Thymus (tissue), 11 donors: Measurements from ENCODE around the gene DIAPH1. TPM values are rescaled to one million over a fixed set of nuclear protein-coding genes. Genes with fewer than 3 reads are reported as not detected.

ENCODE experiments used
- DNase-seq, 9 donors: peaks; one replicate each; pipeline ENCODE4 v3.0.0-alpha.2; 2013; ENCODE audit warnings: low spot score in 9 of 9, low read depth in 6 of 9, missing footprints in 1 of 9
- H3K27ac ChIP-seq, 2 donors: one replicate each; pipeline ENCODE4 v1.5.1; 2013; ENCODE audit warnings: control low read depth in 1 of 2, low read depth in 1 of 2, low read length in 1 of 2, mild to moderate bottlenecking in 1 of 2, moderate library complexity in 1 of 2
- H3K27me3 ChIP-seq, 2 donors: one replicate each; pipeline ENCODE4 v1.5.1; 2013; ENCODE audit warnings: low read length in 1 of 2; ENCODE audit not compliant: control insufficient read depth in 2 of 2, insufficient read depth in 1 of 2
- H3K36me3 ChIP-seq, 2 donors: one replicate each; pipeline ENCODE4 v1.5.1; 2013; ENCODE audit warnings: low read length in 1 of 2, mild to moderate bottlenecking in 1 of 2, moderate library complexity in 1 of 2; ENCODE audit not compliant: control insufficient read depth in 2 of 2, insufficient read depth in 2 of 2
- H3K4me1 ChIP-seq, 2 donors: one replicate each; pipeline ENCODE4 v1.5.1; 2013; ENCODE audit warnings: low read length in 2 of 2; ENCODE audit not compliant: control insufficient read depth in 2 of 2, insufficient read depth in 2 of 2
- H3K4me3 ChIP-seq, 2 donors: one replicate each; pipeline ENCODE4 v1.5.1; 2013; ENCODE audit warnings: low read length in 2 of 2, control low read depth in 1 of 2, mild to moderate bottlenecking in 1 of 2
- H3K9me3 ChIP-seq, 2 donors: one replicate each; pipeline ENCODE4 v1.5.1; 2013; ENCODE audit warnings: low read length in 1 of 2, mild to moderate bottlenecking in 1 of 2; ENCODE audit not compliant: control insufficient read depth in 2 of 2, insufficient read depth in 1 of 2
- WGBS: extraction: QIAGEN DNeasy Blood & Tissue Kit; methylation state at CpG from one replicate; pipeline ENCODE4 v1.1.7; 2013; 5-methylcytosine and 5-hydroxymethylcytosine counted together
- polyA plus RNA-seq: library from polyadenylated mRNA; stranded (reverse); fragments of 200-250 nt; gene quantifications from one replicate; pipeline ENCODE4 v1.2.3, GENCODE V29; 2013
- total RNA-seq: library from RNA; stranded (reverse); fragments of 120-200 nt; gene quantifications from one replicate; pipeline ENCODE4 v1.2.4, GENCODE V29; 2013
- donor health status: healthy.

Gene DIAPH1
- total and polyA plus RNA-seq, 2 donors: 28.0 to 80.0 TPM

DNA sequence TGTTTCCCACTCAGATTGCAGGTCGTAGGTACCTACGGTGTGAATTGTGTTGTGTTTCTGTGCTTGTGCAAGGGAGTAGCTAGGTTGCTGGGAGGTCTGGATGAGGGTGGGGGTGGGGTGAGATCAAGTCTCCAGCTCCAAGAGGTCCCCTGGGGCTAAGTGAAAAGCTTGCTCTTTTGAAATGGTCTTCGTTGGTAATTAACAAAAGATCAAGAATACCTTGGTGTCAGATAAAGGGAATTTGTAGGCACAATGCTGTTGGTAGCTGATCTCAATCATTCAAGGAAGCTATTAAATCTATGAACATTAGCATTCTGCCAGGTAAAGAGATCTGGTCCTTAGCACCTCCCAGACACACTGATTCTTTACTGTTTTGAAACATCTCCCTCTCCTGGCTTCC, 134.9 kb downstream of the DIAPH1 start:
- no peak for DNase-seq
- no peaks in the 10 kb centered on the region for H3K36me3 ChIP-seq
- peaks cover 0 to 6% of the 10 kb centered on the region in 2 donors for H3K9me3 ChIP-seq
- 40% methylated on average over 3 of the region's 3 CpGs for WGBS
- H3K27me3 ChIP-seq: peaks cover 16 to 79% of the 10 kb centered on the region in 2 donors
- no peak overlapping the region for H3K27ac ChIP-seq
- peaks cover 0 to 11% of the 10 kb centered on the region in 2 donors for H3K4me1 ChIP-seq
- no peak overlapping the region for H3K4me3 ChIP-seq

GRCh38 chr5:141479776-141480175, 139.0 kb downstream of the DIAPH1 start:
- H3K27ac ChIP-seq: no peak overlapping the region
- H3K9me3 ChIP-seq: peaks cover 0 to 15% of the 10 kb centered on the region in 2 donors
- no peak for DNase-seq
- no peak overlapping the region for H3K4me3 ChIP-seq
- no peaks in the 10 kb centered on the region for H3K36me3 ChIP-seq
- peaks cover 2 to 7% of the 10 kb centered on the region in 2 donors for H3K4me1 ChIP-seq
- H3K27me3 ChIP-seq: peaks cover 30 to 82% of the 10 kb centered on the region in 2 donors

GRCh38 chr5:141478321-141478945, 140.4 kb downstream of the DIAPH1 start:
- no peak overlapping the region for H3K27ac ChIP-seq

GRCh38 chr5:141477815-141478214, 141.0 kb downstream of the DIAPH1 start:
- no peak overlapping the region for H3K27ac ChIP-seq

More at GRCh38 chr5:141478321-141478945, 140.4 kb downstream of the DIAPH1 start:
- Histone ChIP-seq H3K4me1 (peaks cover 2 to 3% of the 10 kb centered on the region in 2 donors), H3K36me3 (no peaks in the 10 kb centered on the region), H3K9me3 (peaks cover 0 to 11% of the 10 kb centered on the region in 2 donors), H3K4me3 (no peak overlapping the region), H3K27me3 (peaks cover 28 to 74% of the 10 kb centered on the region in 2 donors)
- DNase-seq: no peak
- 41% methylated on average over 20 of the region's 20 CpGs for WGBS

DNA sequence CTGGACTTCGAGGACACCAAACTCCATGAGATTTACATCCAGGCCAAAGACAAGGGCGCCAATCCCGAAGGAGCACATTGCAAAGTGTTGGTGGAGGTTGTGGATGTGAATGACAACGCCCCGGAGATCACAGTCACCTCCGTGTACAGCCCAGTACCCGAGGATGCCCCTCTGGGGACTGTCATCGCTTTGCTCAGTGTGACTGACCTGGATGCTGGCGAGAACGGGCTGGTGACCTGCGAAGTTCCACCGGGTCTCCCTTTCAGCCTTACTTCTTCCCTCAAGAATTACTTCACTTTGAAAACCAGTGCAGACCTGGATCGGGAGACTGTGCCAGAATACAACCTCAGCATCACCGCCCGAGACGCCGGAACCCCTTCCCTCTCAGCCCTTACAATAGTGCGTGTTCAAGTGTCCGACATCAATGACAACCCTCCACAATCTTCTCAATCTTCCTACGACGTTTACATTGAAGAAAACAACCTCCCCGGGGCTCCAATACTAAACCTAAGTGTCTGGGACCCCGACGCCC, 141.7 kb downstream of the DIAPH1 start:
- WGBS: 29% methylated on average over 24 of the region's 24 CpGs

More at GRCh38 chr5:141477815-141478214, 141.0 kb downstream of the DIAPH1 start:
- peaks cover 0 to 11% of the 10 kb centered on the region in 2 donors for H3K9me3 ChIP-seq
- no peak overlapping the region for H3K4me3 ChIP-seq
- H3K36me3 ChIP-seq: no peaks in the 10 kb centered on the region
- H3K27me3 ChIP-seq: peaks cover 28 to 71% of the 10 kb centered on the region in 2 donors
- H3K4me1 ChIP-seq: peaks cover 2 to 3% of the 10 kb centered on the region in 2 donors
- 48% methylated on average over 13 of the region's 13 CpGs for WGBS
- DNase-seq: no peak

GRCh38 chr5:141476132-141476911, 142.5 kb downstream of the DIAPH1 start:
- peak overlapping the region; percentile 43 for H3K4me3 ChIP-seq
- peak overlapping the region; percentile 65 to 68 for H3K27ac ChIP-seq
- no peaks in the 10 kb centered on the region for H3K36me3 ChIP-seq
- no peak for DNase-seq
- WGBS: 3% methylated on average over 58 of the region's 58 CpGs
- peaks cover 28 to 64% of the 10 kb centered on the region in 2 donors for H3K27me3 ChIP-seq
- H3K9me3 ChIP-seq: peaks cover 0 to 11% of the 10 kb centered on the region in 2 donors
- peaks cover 2 to 3% of the 10 kb centered on the region in 2 donors for H3K4me1 ChIP-seq

More for the DNA sequence above, 141.7 kb downstream of the DIAPH1 start:
- Histone ChIP-seq H3K27me3 (peaks cover 28 to 68% of the 10 kb centered on the region in 2 donors), H3K4me3 (peak overlapping the region in 1 of 2 donors; percentile 43), H3K4me1 (peaks cover 2 to 3% of the 10 kb centered on the region in 2 donors), H3K9me3 (peaks cover 0 to 11% of the 10 kb centered on the region in 2 donors), H3K36me3 (no peaks in the 10 kb centered on the region), H3K27ac (no peak overlapping the region)
- no peak for DNase-seq

- no peaks in the 10 kb centered on the region for H3K36me3 ChIP-seq
- WGBS: 2% methylated on average over 28 of the region's 28 CpGs
- H3K4me1 ChIP-seq: peaks cover 2 to 3% of the 10 kb centered on the region in 2 donors
- peak within 1 kb of the TSS; percentile 43 for H3K4me3 ChIP-seq
- peaks cover 28 to 64% of the 10 kb centered on the region in 2 donors for H3K27me3 ChIP-seq
- peak in 2 of 9 donors; percentile 30 to 59 for DNase-seq
- H3K27ac ChIP-seq: peak within 1 kb of the TSS; percentile 65 to 68
- peaks cover 0 to 11% of the 10 kb centered on the region in 2 donors for H3K9me3 ChIP-seq
Observed at GRCh38 chr5:141475625-141476131, 143.1 kb downstream of the DIAPH1 start, which contains the start of gene PCDHGC3. Gene PCDHGC3 (plus strand): TSS chr5:141475966. CDS start chr5:141476117, 151 bp downstream.

DNA sequence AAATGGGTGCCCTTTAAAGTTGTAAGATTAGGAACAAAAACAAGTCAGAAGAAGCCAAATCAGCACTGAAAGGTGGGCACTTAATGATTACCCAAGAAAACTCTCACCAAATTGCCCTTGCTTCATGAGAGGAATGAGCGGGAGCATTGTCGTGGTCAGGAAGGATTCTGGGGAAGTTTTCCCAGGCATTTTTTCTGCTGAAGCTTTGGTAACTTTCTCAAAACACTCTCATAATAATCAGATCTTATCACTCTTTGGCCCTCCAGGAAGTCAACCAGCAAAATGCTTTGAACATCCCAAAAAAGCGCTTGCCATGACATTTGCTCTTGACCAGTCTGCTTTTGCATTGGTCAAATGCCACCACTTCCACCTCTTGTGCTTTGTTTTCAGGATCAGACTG, 153.4 kb downstream of the DIAPH1 start:
- peaks cover 0 to 2% of the 10 kb centered on the region in 2 donors for H3K27me3 ChIP-seq
- H3K9me3 ChIP-seq: no peaks in the 10 kb centered on the region
- DNase-seq: no peak
- no peak overlapping the region for H3K27ac ChIP-seq
- no peaks in the 10 kb centered on the region for H3K36me3 ChIP-seq
- H3K4me1 ChIP-seq: no peaks in the 10 kb centered on the region
- 98% methylated on average over 3 of the region's 3 CpGs for WGBS
- no peak overlapping the region for H3K4me3 ChIP-seq
